H1 (cell line): Measurements from ENCODE around the gene REC8. TPM values are rescaled to one million over a fixed set of nuclear protein-coding genes. Genes with fewer than 3 reads are reported as not detected.

Experiments used
- CTCF ChIA-PET: fragments of 300-600 bp; sonication (Branson Sonifier 250); formaldehyde crosslinking; loops from one replicate; lab custom pipeline; 2021; ENCODE audit not compliant: partially characterized antibody; lab: Charles Lee
- POLR2A ChIA-PET: fragments of 300-600 bp; sonication (Branson Sonifier 250); formaldehyde crosslinking; loops from one replicate; lab custom pipeline; 2021; ENCODE audit warnings: inconsistent platforms; ENCODE audit not compliant: partially characterized antibody; lab: Charles Lee
- DNase-seq, 2 experiments: peaks; one replicate each; pipeline versions ENCODE4 v3.0.0 to v3.0.0-alpha.2; 2010 to 2022; ENCODE audit warnings: low spot score in 2 of 2, low read depth in 1 of 2, mixed read lengths in 1 of 2
- FAIRE-seq: peaks from 2 replicates; lab custom pipeline; 2011; peaks lifted over from hg19 to GRCh38; lab: Jason Lieb, UNC
- H2AFZ ChIP-seq: 2 replicates; pipeline ENCODE4 v1.8.1; 2012; ENCODE audit warnings: low read length, inconsistent platforms
- H2AK5ac ChIP-seq: 2 replicates; pipeline ENCODE4 v1.6.1; 2013; ENCODE audit warnings: low read depth, low read length
- H2BK120ac ChIP-seq: replicated peaks from 2 replicates; pipeline ENCODE3; 2013; ENCODE audit warnings: low read depth, low read length, inconsistent platforms
- H2BK12ac ChIP-seq: 2 replicates; pipeline ENCODE4 v1.6.1; 2013; ENCODE audit warnings: low read depth, low read length
- H2BK15ac ChIP-seq: 2 replicates; pipeline ENCODE4 v1.6.1; 2013; ENCODE audit warnings: low read length
- H2BK20ac ChIP-seq: 2 replicates; pipeline ENCODE4 v1.6.1; 2013; ENCODE audit warnings: low read length
- H2BK5ac ChIP-seq: 2 replicates; pipeline ENCODE4 v1.6.1; 2013; ENCODE audit warnings: low read depth, low read length
- H3K14ac ChIP-seq: 2 replicates; pipeline ENCODE4 v1.6.1; 2013; ENCODE audit warnings: inconsistent platforms; ENCODE audit not compliant: insufficient read length
- H3K18ac ChIP-seq: 2 replicates; pipeline ENCODE4 v1.6.1; 2013; ENCODE audit warnings: low read length; ENCODE audit errors: extremely low read depth
- H3K23ac ChIP-seq: 2 replicates; pipeline ENCODE4 v1.6.1; 2013; ENCODE audit warnings: inconsistent platforms; ENCODE audit not compliant: insufficient read length
- H3K23me2 ChIP-seq: 2 replicates; pipeline ENCODE4 v1.6.1; 2013; ENCODE audit warnings: low read depth, low read length
- H3K27ac ChIP-seq: 2 replicates; pipeline ENCODE4 v1.6.1; 2011; ENCODE audit warnings: low read depth, low read length, inconsistent platforms
- H3K27me3 ChIP-seq, 4 experiments: replicated peaks in 1 of 4; 1 replicate in 1 of 4; 2 replicates in 3 of 4; pipeline versions ENCODE4 v1.6.1 to v1.8.1; 2011 to 2013; ENCODE audit warnings: low read length in 3 of 4, mild to moderate bottlenecking in 3 of 4, inconsistent platforms in 2 of 4, mixed read lengths in 2 of 4, moderate library complexity in 1 of 4; ENCODE audit not compliant: control insufficient read depth in 3 of 4, insufficient read depth in 3 of 4; ENCODE audit errors: extremely low read depth in 1 of 4
- H3K36me3 ChIP-seq, 4 experiments: 2 replicates each; pipeline versions ENCODE4 v1.6.1 to v1.8.1; 2011 to 2013; ENCODE audit warnings: mild to moderate bottlenecking in 4 of 4, low read length in 3 of 4, moderate library complexity in 2 of 4, control low read depth in 1 of 4, inconsistent platforms in 1 of 4; ENCODE audit not compliant: insufficient read depth in 4 of 4, control insufficient read depth in 2 of 4
- H3K4ac ChIP-seq: replicated peaks from 2 replicates; pipeline ENCODE3; 2013; ENCODE audit warnings: low read length, low read depth, mixed read lengths, inconsistent platforms; ENCODE audit not compliant: insufficient read length
- H3K4me1 ChIP-seq, 4 experiments: replicated peaks in 1 of 4; 1 replicate in 1 of 4; 2 replicates in 3 of 4; pipeline versions ENCODE4 v1.6.1 to v1.8.1; 2011 to 2013; ENCODE audit warnings: low read length in 3 of 4, inconsistent platforms in 2 of 4, mixed read lengths in 1 of 4; ENCODE audit not compliant: insufficient read depth in 4 of 4, control insufficient read depth in 3 of 4
- H3K4me2 ChIP-seq, 2 experiments: 2 replicates each; pipeline versions ENCODE4 v1.6.1 to v1.8.1; 2011 to 2013; ENCODE audit warnings: low read depth in 2 of 2, low read length in 2 of 2, control low read depth in 1 of 2, inconsistent platforms in 1 of 2, mild to moderate bottlenecking in 1 of 2; ENCODE audit not compliant: insufficient read depth in 1 of 2
- H3K4me3 ChIP-seq, 4 experiments: fragments of 200-600, 300-600 bp in 1 of 4; sonication (generic), shearing (Covaris generic), sonication (Bioruptor Twin) in 1 of 4; 2 replicates each; pipeline versions ENCODE4 v1.5.1 to v1.8.1; 2011 to 2016; ENCODE audit warnings: low read length in 4 of 4, low read depth in 3 of 4, control low read depth in 2 of 4, inconsistent platforms in 2 of 4, mild to moderate bottlenecking in 2 of 4, mixed read lengths in 1 of 4, moderate library complexity in 1 of 4; ENCODE audit not compliant: insufficient read depth in 2 of 4; ENCODE audit errors: extremely low read depth in 1 of 4
- H3K56ac ChIP-seq: replicated peaks from 2 replicates; pipeline ENCODE3; 2013; ENCODE audit warnings: low read depth, mild to moderate bottlenecking, mixed read lengths, low read length, inconsistent platforms; ENCODE audit not compliant: insufficient read length
- H3K79me1 ChIP-seq: 2 replicates; pipeline ENCODE4 v1.6.1; 2013; ENCODE audit warnings: low read depth, low read length, control low read depth
- H3K79me2 ChIP-seq, 2 experiments: 2 replicates each; pipeline versions ENCODE4 v1.6.1 to v1.8.1; 2012 to 2013; ENCODE audit warnings: low read length in 2 of 2, mild to moderate bottlenecking in 2 of 2, inconsistent platforms in 1 of 2; ENCODE audit not compliant: insufficient read depth in 2 of 2, control insufficient read depth in 1 of 2
- H3K9ac ChIP-seq, 4 experiments: replicated peaks in 1 of 4; 1 replicate in 1 of 4; 2 replicates in 3 of 4; pipeline versions ENCODE4 v1.6.1 to v1.8.1; 2011 to 2013; ENCODE audit warnings: low read depth in 3 of 4, low read length in 3 of 4, control low read depth in 2 of 4, mild to moderate bottlenecking in 2 of 4, moderate library complexity in 2 of 4, inconsistent platforms in 1 of 4; ENCODE audit errors: extremely low read depth in 1 of 4
- H3K9me3 ChIP-seq, 2 experiments: 2 replicates each; pipeline versions ENCODE4 v1.6.1 to v1.8.1; 2012 to 2013; ENCODE audit warnings: mild to moderate bottlenecking in 2 of 2, moderate library complexity in 2 of 2, control low read depth in 1 of 2, inconsistent platforms in 1 of 2, low read depth in 1 of 2, low read length in 1 of 2, mixed read lengths in 1 of 2; ENCODE audit not compliant: insufficient read depth in 2 of 2
- H4K20me1 ChIP-seq, 2 experiments: replicated peaks in 1 of 2; 2 replicates each; pipeline versions ENCODE3 to v1.8.1; 2011 to 2013; ENCODE audit warnings: inconsistent platforms in 2 of 2, low read length in 2 of 2, mild to moderate bottlenecking in 1 of 2; ENCODE audit not compliant: insufficient read depth in 2 of 2, control insufficient read depth in 1 of 2
- H4K5ac ChIP-seq: 2 replicates; pipeline ENCODE4 v1.6.1; 2013; ENCODE audit warnings: low read length, low read depth, mixed read lengths, inconsistent platforms; ENCODE audit not compliant: insufficient read length
- H4K8ac ChIP-seq: 2 replicates; pipeline ENCODE4 v1.8.0; 2013; ENCODE audit warnings: mild to moderate bottlenecking, moderate library complexity, low read length, inconsistent platforms; ENCODE audit not compliant: insufficient read depth; ENCODE audit errors: extremely low read depth
- H4K91ac ChIP-seq: replicated peaks from 2 replicates; pipeline ENCODE3; 2013; ENCODE audit warnings: low read length, mixed read lengths, inconsistent platforms; ENCODE audit not compliant: insufficient read length
- CREB1 ChIP-seq: IDR thresholded peaks from 2 replicates; pipeline ENCODE4 v1.6.1; 2012; ENCODE audit warnings: inconsistent platforms
- POLR2A ChIP-seq, 2 experiments: IDR thresholded peaks; 1 replicate in 1 of 2; 2 replicates in 1 of 2; pipeline ENCODE4 v1.6.1; 2011; ENCODE audit warnings: low read depth in 2 of 2, low read length in 2 of 2, mild to moderate bottlenecking in 2 of 2; ENCODE audit errors: control extremely low read depth in 1 of 2
- POLR2AphosphoS5 ChIP-seq: IDR thresholded peaks from 2 replicates; pipeline ENCODE4 v1.6.1; 2011; ENCODE audit warnings: low read depth, low read length
- WGBS, 2 experiments: shearing (Covaris generic) in 1 of 2; methylation state at CpG; one replicate each; pipeline versions ENCODE4 v1.1.6 to v1.1.7; 2013 to 2015; ENCODE audit warnings: low lambda C conversion rate in 2 of 2, mixed read lengths in 2 of 2, inconsistent platforms in 1 of 2, low coverage in 1 of 2, missing lambda C conversion rate in 1 of 2; ENCODE audit not compliant: insufficient replicate concordance in 2 of 2, insufficient coverage in 1 of 2, insufficient read length in 1 of 2; ENCODE audit errors: extremely low coverage in 1 of 2, missing lambda C conversion rate in 1 of 2; 5-methylcytosine and 5-hydroxymethylcytosine counted together
- polyA plus RNA-seq, 7 experiments: library from polyadenylated mRNA; depleted of rRNA in 3 of 7; stranded (reverse) in 5 of 7; unstranded in 2 of 7; fragments of >200 nt in 5 of 7; fragments of 200-250 nt in 2 of 7; gene quantifications; 1 replicate in 5 of 7; 2 replicates in 1 of 7; 4 replicates in 1 of 7; pipeline versions ENCODE4 v1.2.1 to v1.2.3, GENCODE V29; 2011 to 2013; ENCODE audit warnings: missing spikeins in 2 of 7, mixed read lengths in 2 of 7
- total RNA-seq: library from RNA; stranded (reverse); fragmentation: NEBNext Ultra II Directional; extraction: Animal tissue kit (Norgen Biotek cat#: 25700); gene quantifications from 2 replicates; pipeline ENCODE4 v1.2.1, GENCODE V29; 2021

REC8 gene
- total and polyA plus RNA-seq, 2 of the 8 experiments (the other 6 are each of a cell fraction or from before 2014, with no cell fraction given) = 9.8 to 28.5 TPM

DNA sequence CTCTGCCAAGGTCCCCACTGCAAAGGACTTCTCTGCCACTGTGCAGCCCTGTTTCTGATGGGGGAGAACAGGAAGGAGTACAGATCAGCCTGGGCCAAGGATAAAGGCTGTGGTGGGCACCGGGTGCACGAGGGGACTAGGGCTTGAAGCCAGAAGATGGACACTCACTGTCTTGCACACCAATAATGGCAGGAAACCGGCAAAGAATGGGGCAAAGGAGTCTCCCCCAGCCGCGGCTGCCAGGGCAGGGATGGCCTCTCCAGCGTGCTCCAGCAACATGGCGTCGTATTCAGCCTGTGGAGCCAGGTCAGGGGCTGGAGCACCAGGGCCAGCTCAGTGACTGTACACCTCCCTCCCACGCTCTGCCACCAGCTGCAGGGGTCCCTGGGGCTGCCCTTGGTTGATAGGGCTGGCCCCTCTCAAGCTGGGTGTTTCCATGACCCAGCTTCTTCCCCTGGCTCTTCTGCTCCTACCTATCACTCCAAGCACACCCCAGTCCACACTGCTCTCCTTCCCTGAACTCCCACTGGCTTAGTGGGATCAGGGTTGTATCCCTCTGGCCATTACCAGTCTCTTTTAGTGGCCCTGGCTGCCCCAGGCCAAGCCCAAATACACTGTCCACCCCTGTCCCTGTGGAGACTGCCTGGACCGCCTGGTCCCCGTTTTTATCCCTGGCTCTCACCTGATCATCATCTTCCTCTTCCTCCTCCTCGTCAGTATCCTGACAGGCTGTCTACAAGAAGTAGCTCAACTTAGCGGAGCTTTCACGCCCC is 10.4 kb downstream of the REC8 start:
- no peak overlapping the region for H3K4me3 ChIP-seq
- no peak overlapping the region for H3K14ac ChIP-seq
- TF ChIP-seq POLR2A (IDR thresholded peaks at IDR 0.05; ENCODE audit: control extremely low read depth in 1 of 2, low read depth in 2 of 2, low read length in 2 of 2) (peak in 1 of 2 experiments; percentile 46; a peak in 1 of 3 replicates), POLR2AphosphoS5 (peak; percentile 18; the same call in 1 of the 2 replicates), CREB1 (no peak)
- H3K4me1 ChIP-seq = no peaks in the 10 kb centered on the region
- H3K23ac ChIP-seq = no peak overlapping the region
- no peak overlapping the region for H3K4me2 ChIP-seq
- no peak overlapping the region for H3K56ac ChIP-seq
- no peak overlapping the region; the same call in 1 of the 2 replicates for H4K8ac ChIP-seq
- H4K5ac ChIP-seq = no peak overlapping the region
- ChIA-PET POLR2A (interaction anchor here (0.8 to 9.3 kb wide), 11 partner anchors 10 to 117 kb away, joined by 3 to 93 read pairs (median 4); partner anchors contain the start of genes CHMP4A, DHRS1, IRF9 and NOP9), CTCF (interaction anchor here (1.0 to 1.3 kb wide), 2 partner anchors 11 to 21 kb away, joined by 4 to 5 read pairs; partner anchors contain the start of genes IRF9 and REC8)
- no peak overlapping the region for H3K27ac ChIP-seq
- H3K18ac ChIP-seq = no peak overlapping the region
- no peak for DNase-seq
- peaks cover 0 to 6% of the 10 kb centered on the region in 2 experiments; a peak in 1 of 4 replicates for H3K79me2 ChIP-seq
- H4K91ac ChIP-seq = no peak overlapping the region
- no peak overlapping the region for H3K9ac ChIP-seq
- no peaks in the 10 kb centered on the region for H3K23me2 ChIP-seq
- no peak for FAIRE-seq
- no peak overlapping the region for H2AK5ac ChIP-seq
- H2BK15ac ChIP-seq = no peak overlapping the region
- no peak overlapping the region for H2BK120ac ChIP-seq
- H2AFZ ChIP-seq = no peak overlapping the region
- peaks cover 27 to 84% (median 69%) of the 10 kb centered on the region in 4 experiments for H3K36me3 ChIP-seq
- H4K20me1 ChIP-seq = peaks cover 2 to 25% of the 10 kb centered on the region in 2 experiments
- H2BK12ac ChIP-seq = no peak overlapping the region
- no peaks in the 10 kb centered on the region for H3K27me3 ChIP-seq
- H2BK20ac ChIP-seq = no peak overlapping the region
- no peaks in the 10 kb centered on the region for H3K9me3 ChIP-seq
- peaks cover 9% of the 10 kb centered on the region for H3K79me1 ChIP-seq
- H2BK5ac ChIP-seq = no peak overlapping the region
- H3K4ac ChIP-seq = no peak overlapping the region
- 94% methylated on average over 14 of the region's 14 CpGs; no CpG with 5 or more reads in 1 of the 2 experiments for WGBS, 2 experiments
